NT2/D1 (cell line): ENCODE data around the gene GRWD1.

Experiments used
- DNase-seq: peaks from one replicate; pipeline ENCODE4 v3.0.0-alpha.2; 2011; ENCODE audit warnings: low read depth, low spot score
- H3K27me3 ChIP-seq: 2 replicates; pipeline ENCODE4 v1.6.0; 2011; ENCODE audit warnings: mild to moderate bottlenecking; ENCODE audit not compliant: insufficient read length, insufficient read depth
- H3K36me3 ChIP-seq: 2 replicates; pipeline ENCODE4 v1.6.1; 2011; ENCODE audit warnings: mild to moderate bottlenecking, low read length, mixed read lengths; ENCODE audit not compliant: insufficient read depth, insufficient read length
- H3K4me1 ChIP-seq: 2 replicates; pipeline ENCODE4 v1.5.1; 2011; ENCODE audit not compliant: insufficient read depth, insufficient read length
- H3K4me3 ChIP-seq: 2 replicates; pipeline ENCODE4 v1.5.1; 2011; ENCODE audit warnings: low read depth; ENCODE audit not compliant: insufficient read length
- H3K9ac ChIP-seq: 2 replicates; pipeline ENCODE4 v1.6.0; 2011; ENCODE audit warnings: low read depth; ENCODE audit not compliant: insufficient read length
- H3K9me3 ChIP-seq: 2 replicates; pipeline ENCODE4 v1.5.1; 2011; ENCODE audit warnings: mild to moderate bottlenecking, low read length; ENCODE audit not compliant: insufficient read depth
- SUZ12 ChIP-seq: IDR thresholded peaks from 2 replicates; pipeline ENCODE4 v1.6.1; 2011; ENCODE audit not compliant: insufficient read length, insufficient read depth; ENCODE audit errors: extremely low read depth
- YY1 ChIP-seq: IDR thresholded peaks from 2 replicates; pipeline ENCODE4 v1.6.1; 2011; ENCODE audit not compliant: insufficient read length, insufficient read depth
- ZNF274 ChIP-seq: IDR thresholded peaks from 2 replicates; pipeline ENCODE4 v1.6.1; 2011; ENCODE audit warnings: mild to moderate bottlenecking, low read depth, low read length

Gene GRWD1

GRCh38 chr19:48473161-48473966 is 27.6 kb downstream of the GRWD1 start:
- DNase-seq, result no peak
- H3K27me3 ChIP-seq, result no peaks in the 10 kb centered on the region
- H3K4me3 ChIP-seq, result no peak overlapping the region
- peaks cover 84% of the 10 kb centered on the region for H3K36me3 ChIP-seq
- TF ChIP-seq SUZ12, result no peak
- TF ChIP-seq ZNF274, result no peak
- TF ChIP-seq YY1, result no peak
- no peak overlapping the region for H3K9ac ChIP-seq
- H3K4me1 ChIP-seq, result peaks cover 8% of the 10 kb centered on the region
- no peaks in the 10 kb centered on the region for H3K9me3 ChIP-seq

- Histone ChIP-seq H3K9ac (no peak overlapping the region), H3K4me1 (peaks cover 8% of the 10 kb centered on the region), H3K9me3 (no peaks in the 10 kb centered on the region), H3K27me3 (no peaks in the 10 kb centered on the region), H3K36me3 (peaks cover 85% of the 10 kb centered on the region), H3K4me3 (no peak overlapping the region)
- DNase-seq, result no peak
- TF ChIP-seq YY1 (no peak), ZNF274 (no peak), SUZ12 (no peak)
Measured at GRCh38 chr19:48474084-48474592, 28.4 kb downstream of the GRWD1 start.

GRCh38 chr19:48475369-48476068 is 29.7 kb downstream of the GRWD1 start:
- H3K4me1 ChIP-seq, result peaks cover 5% of the 10 kb centered on the region
- H3K4me3 ChIP-seq, result no peak overlapping the region
- TF ChIP-seq YY1 (no peak), SUZ12 (no peak), ZNF274 (no peak)
- H3K36me3 ChIP-seq, result peaks cover 93% of the 10 kb centered on the region
- no peak overlapping the region for H3K9ac ChIP-seq
- H3K27me3 ChIP-seq, result no peaks in the 10 kb centered on the region
- no peak for DNase-seq
- H3K9me3 ChIP-seq, result no peaks in the 10 kb centered on the region

DNA sequence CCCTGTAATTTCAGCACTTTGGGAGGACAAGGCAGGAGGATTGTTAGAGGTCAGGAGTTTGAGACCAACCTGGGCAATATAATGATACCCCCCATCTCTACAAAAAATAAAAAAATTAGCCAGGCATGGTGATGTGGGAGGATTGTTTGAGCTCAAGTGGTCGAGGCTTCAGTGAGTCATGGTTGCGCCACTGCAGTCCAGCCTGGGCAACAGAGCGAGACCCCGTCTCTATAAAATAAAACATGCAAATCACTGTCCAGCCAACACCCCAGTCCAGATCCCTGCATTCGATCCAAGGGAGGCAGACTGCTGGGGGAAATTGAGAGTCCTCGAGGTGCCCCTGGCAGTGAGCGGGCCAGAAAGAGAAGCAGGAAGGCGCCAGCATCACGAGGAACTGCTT is 30.4 kb downstream of the GRWD1 start:
- no peak for DNase-seq
- Histone ChIP-seq H3K4me1 (peaks cover 5% of the 10 kb centered on the region), H3K9me3 (no peaks in the 10 kb centered on the region), H3K27me3 (no peaks in the 10 kb centered on the region), H3K9ac (no peak overlapping the region), H3K4me3 (no peak overlapping the region), H3K36me3 (peaks cover 91% of the 10 kb centered on the region)
- TF ChIP-seq ZNF274 (no peak), SUZ12 (no peak), YY1 (no peak)

- Histone ChIP-seq H3K9ac (no peak overlapping the region), H3K36me3 (peaks cover 89% of the 10 kb centered on the region), H3K4me3 (no peak overlapping the region), H3K4me1 (peaks cover 5% of the 10 kb centered on the region), H3K9me3 (no peaks in the 10 kb centered on the region), H3K27me3 (no peaks in the 10 kb centered on the region)
- TF ChIP-seq SUZ12, result no peak
- TF ChIP-seq YY1, result no peak
- no peak for TF ChIP-seq ZNF274
- DNase-seq, result no peak
Measured at GRCh38 chr19:48477067-48477685, 31.4 kb downstream of the GRWD1 start.

DNA sequence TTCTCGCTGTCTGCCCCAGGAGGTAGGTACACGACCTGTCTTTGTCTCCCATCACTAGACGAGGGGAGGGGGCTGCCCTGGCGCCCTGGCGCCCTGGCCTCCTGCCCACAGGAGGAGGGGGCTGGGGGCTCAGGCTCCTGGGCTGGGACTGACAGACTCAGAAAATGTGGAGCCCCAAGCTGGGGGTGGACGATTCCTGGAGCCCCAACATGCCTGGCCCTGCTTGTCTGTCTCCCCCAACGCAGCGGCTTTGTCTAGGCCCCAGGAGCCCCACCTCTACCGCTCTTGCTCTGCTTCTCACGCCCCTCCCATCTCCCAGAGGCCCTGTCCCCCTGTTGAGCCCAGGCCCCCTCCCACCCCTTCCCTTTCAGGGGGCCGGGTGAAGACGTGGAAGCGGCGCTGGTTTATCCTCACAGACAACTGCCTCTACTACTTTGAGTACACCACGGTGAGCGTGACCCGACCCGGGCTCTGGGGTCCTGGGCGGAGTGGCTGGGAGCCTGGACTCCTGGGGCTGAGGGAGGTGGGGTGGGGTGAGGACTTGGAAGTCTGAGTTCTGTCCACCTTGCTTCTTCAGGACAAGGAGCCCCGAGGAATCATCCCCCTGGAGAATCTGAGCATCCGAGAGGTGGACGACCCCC is 32.0 kb downstream of the GRWD1 start:
- Histone ChIP-seq H3K4me1 (peaks cover 5% of the 10 kb centered on the region), H3K9me3 (no peaks in the 10 kb centered on the region), H3K36me3 (peaks cover 82% of the 10 kb centered on the region), H3K9ac (no peak overlapping the region), H3K4me3 (no peak overlapping the region), H3K27me3 (no peaks in the 10 kb centered on the region)
- TF ChIP-seq ZNF274, result no peak
- TF ChIP-seq SUZ12, result no peak
- no peak for TF ChIP-seq YY1
- no peak for DNase-seq
